ENCODE data around the gene INA. TPM values are rescaled to one million over a fixed set of nuclear protein-coding genes. Genes with fewer than 3 reads are reported as not detected.

The INA gene
- total and polyA plus RNA-seq, 2 donors from 2014 or later = 0.16 TPM; not detected in 1

GRCh38 chr10:103282961-103283360 is 6.0 kb downstream of the INA start:
- peaks cover 5% of the 10 kb centered on the region for H3K27me3 ChIP-seq (ENCODE audit: control insufficient read depth, insufficient read depth, low read length)
- H3K9me3 ChIP-seq (ENCODE audit: control insufficient read depth in 2 of 3, insufficient read depth in 1 of 3, low read length in 3 of 3) = no peaks in the 10 kb centered on the region
- TF ChIP-seq CTCF (IDR thresholded peaks at IDR 0.05; ENCODE audit: borderline replicate concordance, extremely low read depth, insufficient read depth) = no peak

GRCh38 chr10:103284170-103284569 is 7.2 kb downstream of the INA start:
- Histone ChIP-seq H3K27ac (ENCODE audit: low read depth in 2 of 2, low read length in 2 of 2) (no peak overlapping the region), H3K9me3 (ENCODE audit: control insufficient read depth in 2 of 3, insufficient read depth in 1 of 3, low read length in 3 of 3) (no peaks in the 10 kb centered on the region), H3K36me3 (ENCODE audit: control insufficient read depth in 2 of 3, insufficient read depth in 3 of 3, low read length in 3 of 3) (no peaks in the 10 kb centered on the region), H3K9ac (ENCODE audit: low read length in 3 of 3) (no peak overlapping the region), H3K4me1 (ENCODE audit: control insufficient read depth in 2 of 3, insufficient read depth in 2 of 3, low read depth in 1 of 3, low read length in 3 of 3) (no peaks in the 10 kb centered on the region), H3K27me3 (ENCODE audit: control insufficient read depth, insufficient read depth, low read length) (no peaks in the 10 kb centered on the region), H3K4me3 (ENCODE audit: low read length in 3 of 3) (no peak overlapping the region)
- FAIRE-seq = no peak
- intact Hi-C loops (cut with DNase I) = no loop called here
- peak in 1 of 5 donors; percentile 72 for DNase-seq
- TF ChIP-seq CTCF (IDR thresholded peaks at IDR 0.05; ENCODE audit: borderline replicate concordance, extremely low read depth, insufficient read depth) = no peak

More at GRCh38 chr10:103282961-103283360, 6.0 kb downstream of the INA start:
- Histone ChIP-seq H3K27ac (ENCODE audit: low read depth in 2 of 2, low read length in 2 of 2) (no peak overlapping the region), H3K4me3 (ENCODE audit: low read length in 3 of 3) (no peak overlapping the region), H3K36me3 (ENCODE audit: control insufficient read depth in 2 of 3, insufficient read depth in 3 of 3, low read length in 3 of 3) (no peaks in the 10 kb centered on the region), H3K4me1 (ENCODE audit: control insufficient read depth in 2 of 3, insufficient read depth in 2 of 3, low read depth in 1 of 3, low read length in 3 of 3) (no peaks in the 10 kb centered on the region), H3K9ac (ENCODE audit: low read length in 3 of 3) (no peak overlapping the region)
- FAIRE-seq (no peak), DNase-seq (no peak)
- intact Hi-C loops (cut with DNase I) = no loop called here

GRCh38 chr10:103287992-103288391 is 11.1 kb downstream of the INA start:
- no peak overlapping the region for H3K4me3 ChIP-seq (ENCODE audit: low read length in 3 of 3)
- H3K36me3 ChIP-seq (ENCODE audit: control insufficient read depth in 2 of 3, insufficient read depth in 3 of 3, low read length in 3 of 3) = no peaks in the 10 kb centered on the region
- FAIRE-seq = no peak
- no peaks in the 10 kb centered on the region for H3K9me3 ChIP-seq (ENCODE audit: control insufficient read depth in 2 of 3, insufficient read depth in 1 of 3, low read length in 3 of 3)
- intact Hi-C loops (cut with DNase I) = no loop called here
- TF ChIP-seq CTCF (IDR thresholded peaks at IDR 0.05; ENCODE audit: borderline replicate concordance, extremely low read depth, insufficient read depth) = no peak
- H3K9ac ChIP-seq (ENCODE audit: low read length in 3 of 3) = no peak overlapping the region
- DNase-seq = no peak
- H3K4me1 ChIP-seq (ENCODE audit: control insufficient read depth in 2 of 3, insufficient read depth in 2 of 3, low read depth in 1 of 3, low read length in 3 of 3) = no peaks in the 10 kb centered on the region
- no peaks in the 10 kb centered on the region for H3K27me3 ChIP-seq (ENCODE audit: control insufficient read depth, insufficient read depth, low read length)
- H3K27ac ChIP-seq (ENCODE audit: low read depth in 2 of 2, low read length in 2 of 2) = no peak overlapping the region

- H3K4me3 ChIP-seq (ENCODE audit: low read length in 3 of 3) = no peak overlapping the region
- intact Hi-C loops (cut with DNase I) = no loop called here
- H3K27me3 ChIP-seq (ENCODE audit: control insufficient read depth, insufficient read depth, low read length) = no peaks in the 10 kb centered on the region
- H3K9me3 ChIP-seq (ENCODE audit: control insufficient read depth in 2 of 3, insufficient read depth in 1 of 3, low read length in 3 of 3) = no peaks in the 10 kb centered on the region
- FAIRE-seq (no peak), DNase-seq (no peak)
- H3K36me3 ChIP-seq (ENCODE audit: control insufficient read depth in 2 of 3, insufficient read depth in 3 of 3, low read length in 3 of 3) = no peaks in the 10 kb centered on the region
- TF ChIP-seq CTCF (IDR thresholded peaks at IDR 0.05; ENCODE audit: borderline replicate concordance, extremely low read depth, insufficient read depth) = no peak
- no peaks in the 10 kb centered on the region for H3K4me1 ChIP-seq (ENCODE audit: control insufficient read depth in 2 of 3, insufficient read depth in 2 of 3, low read depth in 1 of 3, low read length in 3 of 3)
- H3K9ac ChIP-seq (ENCODE audit: low read length in 3 of 3) = no peak overlapping the region
- H3K27ac ChIP-seq (ENCODE audit: low read depth in 2 of 2, low read length in 2 of 2) = no peak overlapping the region
Observed at GRCh38 chr10:103291588-103291987, 14.7 kb downstream of the INA start.
